Measurements from ENCODE around the gene HIBCH. TPM values are rescaled to one million over a fixed set of nuclear protein-coding genes. Genes with fewer than 3 reads are reported as not detected.

Gene HIBCH
- polyA plus RNA-seq, 1 donor (not counting 4 experiments of a cell fraction or from before 2014, with no cell fraction given): 19.4 TPM

GRCh38 chr2:190162851-190163250, 156.8 kb downstream of the HIBCH start:
- no peak overlapping the region for H3K27ac ChIP-seq (ENCODE audit: control insufficient read depth, insufficient read depth, low read length)
- no peak overlapping the region for H3K9ac ChIP-seq (ENCODE audit: control insufficient read depth, extremely low read depth, insufficient read depth, low read length)
- FAIRE-seq: no peak
- TF ChIP-seq CTCF (optimal IDR thresholded peaks at IDR 0.05 in 1 of 3, IDR thresholded peaks at IDR 0.05 in 1 of 3, conservative IDR thresholded peaks at IDR 0.05 in 1 of 3; ENCODE audit: extremely low read depth in 1 of 3, insufficient read depth in 2 of 3, low read length in 3 of 3): no peak
- no peak for TF ChIP-seq EZH2 (IDR thresholded peaks at IDR 0.05; ENCODE audit: low read length)
- H3K4me2 ChIP-seq (ENCODE audit: control insufficient read depth, extremely low read depth, insufficient read depth, low read depth, low read length): no peak overlapping the region
- dilution Hi-C loops (cut with MboI; ENCODE audit: extremely low pct_ligation_motif_present, low sequenced_read_pairs): no loop called here
- no peak for DNase-seq (ENCODE audit: low read depth, low spot score)
- peaks cover 5% of the 10 kb centered on the region for H3K4me1 ChIP-seq (ENCODE audit: control insufficient read depth, extremely low read depth, insufficient read depth, low read length)
- no peaks in the 10 kb centered on the region for H4K20me1 ChIP-seq (ENCODE audit: control insufficient read depth, extremely low read depth, insufficient read depth, low read length)
- no peaks in the 10 kb centered on the region for H3K36me3 ChIP-seq (ENCODE audit: control insufficient read depth in 2 of 2, extremely low read depth in 1 of 2, insufficient read depth in 2 of 2, low read length in 2 of 2)
- H3K9me3 ChIP-seq (ENCODE audit: control insufficient read depth, low read depth, low read length): no peaks in the 10 kb centered on the region
- no peaks in the 10 kb centered on the region for H3K9me1 ChIP-seq (ENCODE audit: control insufficient read depth, extremely low read depth, insufficient read depth, low read length)
- no peak overlapping the region for H3K4me3 ChIP-seq (ENCODE audit: control insufficient read depth in 2 of 3, extremely low read depth in 1 of 3, insufficient read depth in 2 of 3, low read depth in 1 of 3, low read length in 3 of 3)
- no peak overlapping the region for H2AFZ ChIP-seq (ENCODE audit: control insufficient read depth, low read length)
- H3K79me2 ChIP-seq (ENCODE audit: control insufficient read depth, insufficient read depth, low read length): no peaks in the 10 kb centered on the region
- no peaks in the 10 kb centered on the region for H3K27me3 ChIP-seq (ENCODE audit: control insufficient read depth, extremely low read depth, insufficient read depth, low read length)

- Histone ChIP-seq H3K79me2 (ENCODE audit: control insufficient read depth, insufficient read depth, low read length) (no peaks in the 10 kb centered on the region), H3K4me2 (ENCODE audit: control insufficient read depth, extremely low read depth, insufficient read depth, low read depth, low read length) (peak overlapping the region; percentile 65), H3K9me1 (ENCODE audit: control insufficient read depth, extremely low read depth, insufficient read depth, low read length) (no peaks in the 10 kb centered on the region), H4K20me1 (ENCODE audit: control insufficient read depth, extremely low read depth, insufficient read depth, low read length) (no peaks in the 10 kb centered on the region), H3K36me3 (ENCODE audit: control insufficient read depth in 2 of 2, extremely low read depth in 1 of 2, insufficient read depth in 2 of 2, low read length in 2 of 2) (no peaks in the 10 kb centered on the region), H3K27ac (ENCODE audit: control insufficient read depth, insufficient read depth, low read length) (no peak overlapping the region), H2AFZ (ENCODE audit: control insufficient read depth, low read length) (peak overlapping the region; percentile 69), H3K4me3 (ENCODE audit: control insufficient read depth in 2 of 3, extremely low read depth in 1 of 3, insufficient read depth in 2 of 3, low read depth in 1 of 3, low read length in 3 of 3) (no peak overlapping the region), H3K9ac (ENCODE audit: control insufficient read depth, extremely low read depth, insufficient read depth, low read length) (no peak overlapping the region), H3K9me3 (ENCODE audit: control insufficient read depth, low read depth, low read length) (no peaks in the 10 kb centered on the region), H3K4me1 (ENCODE audit: control insufficient read depth, extremely low read depth, insufficient read depth, low read length) (peaks cover 5% of the 10 kb centered on the region), H3K27me3 (ENCODE audit: control insufficient read depth, extremely low read depth, insufficient read depth, low read length) (no peaks in the 10 kb centered on the region)
- no peak for TF ChIP-seq CTCF (optimal IDR thresholded peaks at IDR 0.05 in 1 of 3, IDR thresholded peaks at IDR 0.05 in 1 of 3, conservative IDR thresholded peaks at IDR 0.05 in 1 of 3; ENCODE audit: extremely low read depth in 1 of 3, insufficient read depth in 2 of 3, low read length in 3 of 3)
- TF ChIP-seq EZH2 (IDR thresholded peaks at IDR 0.05; ENCODE audit: low read length): no peak
- FAIRE-seq: peak; percentile 71
- dilution Hi-C loops (cut with MboI; ENCODE audit: extremely low pct_ligation_motif_present, low sequenced_read_pairs): no loop called here
- no peak for DNase-seq (ENCODE audit: low read depth, low spot score)
These were observed 160.2 kb downstream of the HIBCH start for GRCh38 chr2:190159453-190159852.
